GM12891 (cell line): ENCODE results near the gene EPG5.

Source experiments
- POLR2A ChIP-seq: IDR thresholded peaks from 2 replicates; pipeline ENCODE4 v1.6.1; 2011; ENCODE audit warnings: low read depth, low read length, control low read depth
- POLR2AphosphoS5 ChIP-seq: IDR thresholded peaks from 2 replicates; pipeline ENCODE4 v1.6.1; 2011; ENCODE audit warnings: low read depth, low read length, control low read depth
- SPI1 ChIP-seq: IDR thresholded peaks from 2 replicates; pipeline ENCODE4 v1.6.1; 2011; ENCODE audit warnings: low read depth, low read length, control low read depth

DNA sequence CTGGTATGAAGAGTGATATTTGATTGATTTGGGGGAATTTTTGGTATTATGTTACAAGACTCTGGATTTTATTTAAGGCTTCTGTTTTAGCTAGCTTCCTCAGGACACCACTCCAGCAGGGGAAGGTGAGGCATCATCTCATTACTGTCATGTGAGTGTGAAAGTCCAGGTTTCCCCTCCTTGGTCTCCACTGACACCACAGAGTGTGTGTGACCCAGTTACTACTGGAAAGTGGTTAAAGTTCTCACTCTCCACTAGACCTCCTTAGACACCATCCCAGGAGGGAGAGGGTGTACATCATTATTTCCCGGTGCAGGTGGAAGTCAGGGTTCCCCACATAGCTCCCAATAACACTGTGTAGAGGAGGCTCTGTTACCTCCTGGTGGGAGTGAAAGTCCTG, 35.8 kb upstream of the EPG5 start:
- TF ChIP-seq POLR2AphosphoS5 (no peak), SPI1 (no peak), POLR2A (no peak)
